Stimulated activated naive CD8-positive, alpha-beta T cell treated with anti-CD3 and anti-CD28 coated beads, Interleukin-15, Interleukin-2, amounts not matched to agents 100 ng/mL and 50 ng/mL, for 24 hours (primary cell): ENCODE data around the gene GPC6.

Source experiments
- H3K27ac Mint-ChIP-seq: one replicate; pipeline ENCODE4 v1.8.0; 2021; ENCODE audit warnings: mild to moderate bottlenecking, mixed read lengths
- H3K27me3 Mint-ChIP-seq: one replicate; pipeline ENCODE4 v1.8.0; 2021; ENCODE audit warnings: mixed read lengths
- H3K36me3 Mint-ChIP-seq: one replicate; pipeline ENCODE4 v1.8.0; 2021; ENCODE audit warnings: low read depth, mixed read lengths
- H3K4me1 Mint-ChIP-seq: one replicate; pipeline ENCODE4 v1.8.0; 2021; ENCODE audit warnings: low read depth, mixed read lengths
- H3K4me3 Mint-ChIP-seq: one replicate; pipeline ENCODE4 v1.8.0; 2021; ENCODE audit warnings: mild to moderate bottlenecking, mixed read lengths
- H3K9me3 Mint-ChIP-seq: one replicate; pipeline ENCODE4 v1.8.0; 2021; ENCODE audit warnings: mixed read lengths

GPC6 gene

GRCh38 chr13:93975242-93975641 is 748.6 kb downstream of the GPC6 start:
- no peaks in the 10 kb centered on the region for H3K36me3 Mint-ChIP-seq
- no peak overlapping the region for H3K4me3 Mint-ChIP-seq
- H3K9me3 Mint-ChIP-seq, result no peaks in the 10 kb centered on the region

GRCh38 chr13:93976528-93976927 is 749.9 kb downstream of the GPC6 start:
- H3K36me3 Mint-ChIP-seq, result no peaks in the 10 kb centered on the region
- no peak overlapping the region for H3K27ac Mint-ChIP-seq
- H3K9me3 Mint-ChIP-seq, result no peaks in the 10 kb centered on the region
- H3K4me1 Mint-ChIP-seq, result no peaks in the 10 kb centered on the region
- H3K4me3 Mint-ChIP-seq, result no peak overlapping the region
- H3K27me3 Mint-ChIP-seq, result peaks cover 2% of the 10 kb centered on the region

More at GRCh38 chr13:93975242-93975641, 748.6 kb downstream of the GPC6 start:
- Mint-ChIP-seq H3K27ac (no peak overlapping the region), H3K27me3 (no peaks in the 10 kb centered on the region), H3K4me1 (no peaks in the 10 kb centered on the region)

- Mint-ChIP-seq H3K27ac (no peak overlapping the region), H3K4me1 (no peaks in the 10 kb centered on the region), H3K27me3 (peaks cover 4% of the 10 kb centered on the region), H3K4me3 (no peak overlapping the region), H3K36me3 (no peaks in the 10 kb centered on the region), H3K9me3 (no peaks in the 10 kb centered on the region)
These were observed 751.4 kb downstream of the GPC6 start for GRCh38 chr13:93977986-93978385.

GRCh38 chr13:93981426-93981977 is 754.9 kb downstream of the GPC6 start:
- Mint-ChIP-seq H3K36me3 (no peaks in the 10 kb centered on the region), H3K4me3 (no peak overlapping the region), H3K27ac (no peak overlapping the region), H3K27me3 (peaks cover 4% of the 10 kb centered on the region), H3K4me1 (no peaks in the 10 kb centered on the region), H3K9me3 (no peaks in the 10 kb centered on the region)

- no peak overlapping the region for H3K27ac Mint-ChIP-seq
These were observed 755.7 kb downstream of the GPC6 start for GRCh38 chr13:93982179-93982918.

GRCh38 chr13:93984052-93984451 is 757.4 kb downstream of the GPC6 start:
- Mint-ChIP-seq H3K27ac (no peak overlapping the region), H3K36me3 (no peaks in the 10 kb centered on the region), H3K27me3 (peaks cover 8% of the 10 kb centered on the region), H3K9me3 (no peaks in the 10 kb centered on the region), H3K4me1 (no peaks in the 10 kb centered on the region), H3K4me3 (no peak overlapping the region)

More at GRCh38 chr13:93982179-93982918, 755.7 kb downstream of the GPC6 start:
- Mint-ChIP-seq H3K9me3 (no peaks in the 10 kb centered on the region), H3K4me3 (no peak overlapping the region), H3K27me3 (peaks cover 4% of the 10 kb centered on the region), H3K36me3 (no peaks in the 10 kb centered on the region), H3K4me1 (no peaks in the 10 kb centered on the region)

- H3K9me3 Mint-ChIP-seq, result no peaks in the 10 kb centered on the region
- no peak overlapping the region for H3K4me3 Mint-ChIP-seq
- no peak overlapping the region for H3K27ac Mint-ChIP-seq
- no peaks in the 10 kb centered on the region for H3K36me3 Mint-ChIP-seq
- H3K27me3 Mint-ChIP-seq, result peaks cover 8% of the 10 kb centered on the region
- H3K4me1 Mint-ChIP-seq, result no peaks in the 10 kb centered on the region
These were observed 758.3 kb downstream of the GPC6 start for GRCh38 chr13:93984876-93985275.

GRCh38 chr13:93987458-93987857 is 760.9 kb downstream of the GPC6 start:
- Mint-ChIP-seq H3K4me3 (no peak overlapping the region), H3K36me3 (no peaks in the 10 kb centered on the region), H3K27me3 (peaks cover 6% of the 10 kb centered on the region), H3K9me3 (no peaks in the 10 kb centered on the region), H3K4me1 (no peaks in the 10 kb centered on the region), H3K27ac (no peak overlapping the region)

GRCh38 chr13:93991569-93991968 is 765.0 kb downstream of the GPC6 start:
- Mint-ChIP-seq H3K9me3 (no peaks in the 10 kb centered on the region), H3K27me3 (peaks cover 7% of the 10 kb centered on the region), H3K27ac (no peak overlapping the region), H3K36me3 (no peaks in the 10 kb centered on the region), H3K4me1 (no peaks in the 10 kb centered on the region), H3K4me3 (no peak overlapping the region)

GRCh38 chr13:93996481-93996880 is 769.9 kb downstream of the GPC6 start:
- Mint-ChIP-seq H3K36me3 (no peaks in the 10 kb centered on the region), H3K9me3 (no peaks in the 10 kb centered on the region), H3K27me3 (peaks cover 10% of the 10 kb centered on the region), H3K4me3 (no peak overlapping the region), H3K4me1 (no peaks in the 10 kb centered on the region), H3K27ac (no peak overlapping the region)

- peaks cover 10% of the 10 kb centered on the region for H3K27me3 Mint-ChIP-seq
- no peaks in the 10 kb centered on the region for H3K4me1 Mint-ChIP-seq
- no peak overlapping the region for H3K4me3 Mint-ChIP-seq
- no peaks in the 10 kb centered on the region for H3K9me3 Mint-ChIP-seq
- H3K36me3 Mint-ChIP-seq, result no peaks in the 10 kb centered on the region
- no peak overlapping the region for H3K27ac Mint-ChIP-seq
These were observed 779.7 kb downstream of the GPC6 start for GRCh38 chr13:94006296-94006695.

GRCh38 chr13:94007072-94007471 is 780.5 kb downstream of the GPC6 start:
- no peaks in the 10 kb centered on the region for H3K36me3 Mint-ChIP-seq
- H3K4me3 Mint-ChIP-seq, result no peak overlapping the region
- no peak overlapping the region for H3K27ac Mint-ChIP-seq
- H3K4me1 Mint-ChIP-seq, result no peaks in the 10 kb centered on the region
- H3K9me3 Mint-ChIP-seq, result no peaks in the 10 kb centered on the region
- H3K27me3 Mint-ChIP-seq, result peaks cover 5% of the 10 kb centered on the region

- H3K36me3 Mint-ChIP-seq, result no peaks in the 10 kb centered on the region
- no peak overlapping the region for H3K27ac Mint-ChIP-seq
- H3K4me3 Mint-ChIP-seq, result no peak overlapping the region
- H3K9me3 Mint-ChIP-seq, result no peaks in the 10 kb centered on the region
- H3K4me1 Mint-ChIP-seq, result no peaks in the 10 kb centered on the region
- peaks cover 5% of the 10 kb centered on the region for H3K27me3 Mint-ChIP-seq
These were observed 783.1 kb downstream of the GPC6 start for GRCh38 chr13:94009701-94010100.

- no peaks in the 10 kb centered on the region for H3K36me3 Mint-ChIP-seq
- H3K9me3 Mint-ChIP-seq, result no peaks in the 10 kb centered on the region
- H3K4me3 Mint-ChIP-seq, result no peak overlapping the region
- no peak overlapping the region for H3K27ac Mint-ChIP-seq
- H3K4me1 Mint-ChIP-seq, result no peaks in the 10 kb centered on the region
- H3K27me3 Mint-ChIP-seq, result no peaks in the 10 kb centered on the region
These were observed 787.9 kb downstream of the GPC6 start for GRCh38 chr13:94014461-94014860.

- Mint-ChIP-seq H3K27ac (no peak overlapping the region), H3K9me3 (no peaks in the 10 kb centered on the region), H3K4me1 (peaks cover 5% of the 10 kb centered on the region), H3K36me3 (no peaks in the 10 kb centered on the region), H3K27me3 (peaks cover 4% of the 10 kb centered on the region), H3K4me3 (no peak overlapping the region)
These were observed 793.8 kb downstream of the GPC6 start for GRCh38 chr13:94020426-94020825.

GRCh38 chr13:94020833-94021232 is 794.2 kb downstream of the GPC6 start:
- H3K4me3 Mint-ChIP-seq, result no peak overlapping the region
- no peaks in the 10 kb centered on the region for H3K36me3 Mint-ChIP-seq
- peaks cover 4% of the 10 kb centered on the region for H3K27me3 Mint-ChIP-seq
- no peak overlapping the region for H3K27ac Mint-ChIP-seq
- H3K4me1 Mint-ChIP-seq, result peaks cover 5% of the 10 kb centered on the region
- H3K9me3 Mint-ChIP-seq, result no peaks in the 10 kb centered on the region
